Measurements from ENCODE around the gene MERTK. TPM values are rescaled to one million over a fixed set of nuclear protein-coding genes. Genes with fewer than 3 reads are reported as not detected.
"Not testable (repeated sequence)": the region's sequence is repeated elsewhere in the genome, so short reads cannot be mapped to it uniquely, and the experiment has no call there.

MERTK gene
- total RNA-seq, 5 donors from 2014 or later (not counting 1 experiment from before 2014, with no cell fraction given), result 0.12 to 0.73 (median 0.33) TPM

GRCh38 chr2:112039556-112039955, 141.1 kb downstream of the MERTK start:
- H3K27me3 ChIP-seq (replicated peaks in 1 of 2; ENCODE audit: control insufficient read depth in 2 of 2, extremely low read depth in 1 of 2, insufficient read depth in 2 of 2, low read length in 1 of 2); H3K27ac ChIP-seq (ENCODE audit: low read length); H3K4me3 Mint-ChIP-seq; DNase-seq; H3K4me1 Mint-ChIP-seq; ATAC-seq (replicated peaks in 1 of 4); H3K4me3 ChIP-seq (ENCODE audit: control insufficient read depth in 1 of 2, extremely low read depth in 1 of 2, low read length in 1 of 2); POLR2A ChIA-PET; H3K27ac Mint-ChIP-seq; H3K36me3 Mint-ChIP-seq; H3K4me1 ChIP-seq (ENCODE audit: control insufficient read depth in 1 of 2, extremely low read depth in 1 of 2, insufficient read depth in 2 of 2, low read length in 2 of 2); H3K27me3 Mint-ChIP-seq; H3K36me3 ChIP-seq (ENCODE audit: control insufficient read depth in 2 of 2, extremely low read depth in 1 of 2, insufficient read depth in 1 of 2, low read length in 1 of 2); H3K9me3 Mint-ChIP-seq; H3K9me3 ChIP-seq: not testable (repeated sequence)
- 93% methylated on average over 9 of the region's 12 CpGs for WGBS (ENCODE audit: insufficient coverage)
- CTCF ChIA-PET, result interaction anchor here in 1 of 2 donors (0.6 kb wide), 1 partner anchor 669 kb away, joined by 6 read pairs; no protein-coding TSS in a partner anchor

- H3K4me1 ChIP-seq (ENCODE audit: control insufficient read depth in 1 of 2, extremely low read depth in 1 of 2, insufficient read depth in 2 of 2, low read length in 2 of 2); ATAC-seq (replicated peaks in 1 of 4); H3K9me3 ChIP-seq; DNase-seq; H3K9me3 Mint-ChIP-seq; H3K27ac Mint-ChIP-seq; H3K4me3 Mint-ChIP-seq; H3K4me3 ChIP-seq (ENCODE audit: control insufficient read depth in 1 of 2, extremely low read depth in 1 of 2, low read length in 1 of 2); H3K36me3 Mint-ChIP-seq; H3K36me3 ChIP-seq (ENCODE audit: control insufficient read depth in 2 of 2, extremely low read depth in 1 of 2, insufficient read depth in 1 of 2, low read length in 1 of 2); POLR2A ChIA-PET; H3K27me3 Mint-ChIP-seq; H3K27ac ChIP-seq (ENCODE audit: low read length); H3K4me1 Mint-ChIP-seq; H3K27me3 ChIP-seq (replicated peaks in 1 of 2; ENCODE audit: control insufficient read depth in 2 of 2, extremely low read depth in 1 of 2, insufficient read depth in 2 of 2, low read length in 1 of 2); CTCF ChIA-PET: not testable (repeated sequence)
- 83% methylated on average over 2 of the region's 2 CpGs for WGBS (ENCODE audit: insufficient coverage)
Measured at GRCh38 chr2:112040066-112040465, 141.7 kb downstream of the MERTK start.

- H3K36me3 Mint-ChIP-seq; H3K4me1 ChIP-seq (ENCODE audit: control insufficient read depth in 1 of 2, extremely low read depth in 1 of 2, insufficient read depth in 2 of 2, low read length in 2 of 2); H3K9me3 Mint-ChIP-seq; H3K9me3 ChIP-seq; H3K4me3 Mint-ChIP-seq; H3K27me3 ChIP-seq (replicated peaks in 1 of 2; ENCODE audit: control insufficient read depth in 2 of 2, extremely low read depth in 1 of 2, insufficient read depth in 2 of 2, low read length in 1 of 2); H3K27me3 Mint-ChIP-seq; H3K27ac Mint-ChIP-seq; ATAC-seq (replicated peaks in 1 of 4); H3K4me1 Mint-ChIP-seq; H3K27ac ChIP-seq (ENCODE audit: low read length); POLR2A ChIA-PET; DNase-seq; H3K36me3 ChIP-seq (ENCODE audit: control insufficient read depth in 2 of 2, extremely low read depth in 1 of 2, insufficient read depth in 1 of 2, low read length in 1 of 2); H3K4me3 ChIP-seq (ENCODE audit: control insufficient read depth in 1 of 2, extremely low read depth in 1 of 2, low read length in 1 of 2); CTCF ChIA-PET: not testable (repeated sequence)
- WGBS (ENCODE audit: insufficient coverage), result 85% methylated on average over 4 of the region's 6 CpGs
Measured at GRCh38 chr2:112041460-112041859, 143.1 kb downstream of the MERTK start.

- H3K36me3 Mint-ChIP-seq, result no peaks in the 10 kb centered on the region
- no peaks in the 10 kb centered on the region for H3K9me3 ChIP-seq
- H3K27me3 Mint-ChIP-seq, result no peaks in the 10 kb centered on the region
- H3K4me3 Mint-ChIP-seq, result no peak overlapping the region
- ChIA-PET POLR2A (no interaction called here), CTCF (no interaction called here)
- H3K4me3 ChIP-seq (ENCODE audit: control insufficient read depth in 1 of 2, extremely low read depth in 1 of 2, low read length in 1 of 2), result no peak overlapping the region
- H3K36me3 ChIP-seq (ENCODE audit: control insufficient read depth in 2 of 2, extremely low read depth in 1 of 2, insufficient read depth in 1 of 2, low read length in 1 of 2), result no peaks in the 10 kb centered on the region
- peaks cover 0 to 6% (median 3%) of the 10 kb centered on the region in 3 donors for H3K9me3 Mint-ChIP-seq
- H3K27me3 ChIP-seq (replicated peaks in 1 of 2; ENCODE audit: control insufficient read depth in 2 of 2, extremely low read depth in 1 of 2, insufficient read depth in 2 of 2, low read length in 1 of 2), result peaks cover 0 to 5% of the 10 kb centered on the region in 2 experiments
- H3K4me1 ChIP-seq (ENCODE audit: control insufficient read depth in 1 of 2, extremely low read depth in 1 of 2, insufficient read depth in 2 of 2, low read length in 2 of 2), result no peaks in the 10 kb centered on the region
- no peak for DNase-seq
- ATAC-seq (replicated peaks in 1 of 4), result no peak
- peaks cover 0 to 12% (median 0%) of the 10 kb centered on the region in 3 donors for H3K4me1 Mint-ChIP-seq
- H3K27ac Mint-ChIP-seq, result no peak overlapping the region
- H3K27ac ChIP-seq (ENCODE audit: low read length), result no peak overlapping the region
Measured at GRCh38 chr2:112045446-112046014, 147.1 kb downstream of the MERTK start.

GRCh38 chr2:112046231-112046630, 147.8 kb downstream of the MERTK start:
- H3K27me3 ChIP-seq (replicated peaks in 1 of 2; ENCODE audit: control insufficient read depth in 2 of 2, extremely low read depth in 1 of 2, insufficient read depth in 2 of 2, low read length in 1 of 2), result peaks cover 0 to 5% of the 10 kb centered on the region in 2 experiments
- ChIA-PET CTCF (no interaction called here), POLR2A (no interaction called here)
- Mint-ChIP-seq H3K36me3 (no peaks in the 10 kb centered on the region), H3K9me3 (peaks cover 0 to 6% (median 3%) of the 10 kb centered on the region in 3 donors), H3K27me3 (no peaks in the 10 kb centered on the region), H3K4me1 (peaks cover 0 to 12% (median 0%) of the 10 kb centered on the region in 3 donors), H3K27ac (no peak overlapping the region), H3K4me3 (no peak overlapping the region)
- no peak overlapping the region for H3K4me3 ChIP-seq (ENCODE audit: control insufficient read depth in 1 of 2, extremely low read depth in 1 of 2, low read length in 1 of 2)
- DNase-seq, result no peak
- no peaks in the 10 kb centered on the region for H3K4me1 ChIP-seq (ENCODE audit: control insufficient read depth in 1 of 2, extremely low read depth in 1 of 2, insufficient read depth in 2 of 2, low read length in 2 of 2)
- H3K36me3 ChIP-seq (ENCODE audit: control insufficient read depth in 2 of 2, extremely low read depth in 1 of 2, insufficient read depth in 1 of 2, low read length in 1 of 2), result no peaks in the 10 kb centered on the region
- ATAC-seq (replicated peaks in 1 of 4), result no peak
- H3K9me3 ChIP-seq, result no peaks in the 10 kb centered on the region
- no peak overlapping the region for H3K27ac ChIP-seq (ENCODE audit: low read length)

GRCh38 chr2:112047537-112048235, 149.3 kb downstream of the MERTK start:
- peaks cover 0 to 12% (median 0%) of the 10 kb centered on the region in 3 donors for H3K4me1 Mint-ChIP-seq
- no peaks in the 10 kb centered on the region for H3K36me3 Mint-ChIP-seq
- H3K9me3 Mint-ChIP-seq, result peaks cover 0 to 6% (median 3%) of the 10 kb centered on the region in 3 donors
- no peak overlapping the region for H3K27ac ChIP-seq (ENCODE audit: low read length)
- H3K4me3 Mint-ChIP-seq, result no peak overlapping the region
- H3K4me3 ChIP-seq (ENCODE audit: control insufficient read depth in 1 of 2, extremely low read depth in 1 of 2, low read length in 1 of 2), result no peak overlapping the region
- CTCF ChIA-PET, result interaction anchor here (0.6 to 1.7 kb wide), 3 partner anchors 159 to 247 kb away, joined by 3 to 10 read pairs (median 4); no protein-coding TSS in a partner anchor
- POLR2A ChIA-PET, result no interaction called here
- ATAC-seq (replicated peaks in 1 of 4) (no peak), DNase-seq (no peak)
- H3K27ac Mint-ChIP-seq, result no peak overlapping the region
- no peaks in the 10 kb centered on the region for H3K36me3 ChIP-seq (ENCODE audit: control insufficient read depth in 2 of 2, extremely low read depth in 1 of 2, insufficient read depth in 1 of 2, low read length in 1 of 2)
- H3K4me1 ChIP-seq (ENCODE audit: control insufficient read depth in 1 of 2, extremely low read depth in 1 of 2, insufficient read depth in 2 of 2, low read length in 2 of 2), result no peaks in the 10 kb centered on the region
- no peaks in the 10 kb centered on the region for H3K27me3 Mint-ChIP-seq
- no CpG with 5 or more reads among the region's 7 CpGs for WGBS (ENCODE audit: insufficient coverage)
- no peaks in the 10 kb centered on the region for H3K9me3 ChIP-seq
- peaks cover 0 to 5% of the 10 kb centered on the region in 2 experiments for H3K27me3 ChIP-seq (replicated peaks in 1 of 2; ENCODE audit: control insufficient read depth in 2 of 2, extremely low read depth in 1 of 2, insufficient read depth in 2 of 2, low read length in 1 of 2)
